ENCODE results near the gene THAP10.
"Not testable (repeated sequence)": the region's sequence is repeated elsewhere in the genome, so short reads cannot be mapped to it uniquely, and the experiment has no call there.

Gene THAP10

GRCh38 chr15:70879401-70879800 lies 12.8 kb downstream of the THAP10 start:
- no peak for DNase-seq

DNA sequence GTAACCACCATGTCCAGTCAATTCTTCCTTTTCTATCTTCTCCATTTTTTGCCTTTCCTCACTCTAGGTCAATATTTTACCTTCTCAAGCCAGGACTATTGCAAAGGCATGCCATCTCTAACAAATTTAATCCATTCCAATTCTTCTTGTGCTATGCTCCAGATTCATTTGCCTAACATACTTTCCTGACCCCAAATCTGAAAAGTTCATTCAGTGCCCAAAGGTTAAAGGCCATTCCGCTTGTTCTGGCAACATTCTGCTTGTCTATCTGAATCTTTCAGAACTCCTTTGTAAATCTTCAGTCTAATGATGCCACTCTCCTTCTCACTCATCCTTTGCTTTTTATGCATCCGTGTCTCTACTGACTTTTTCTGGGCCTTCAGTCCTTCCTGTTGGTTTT lies 15.6 kb downstream of the THAP10 start:
- DNase-seq, result no peak

- no peak for DNase-seq
Measured at GRCh38 chr15:70876011-70876410, 16.2 kb downstream of the THAP10 start.

DNA sequence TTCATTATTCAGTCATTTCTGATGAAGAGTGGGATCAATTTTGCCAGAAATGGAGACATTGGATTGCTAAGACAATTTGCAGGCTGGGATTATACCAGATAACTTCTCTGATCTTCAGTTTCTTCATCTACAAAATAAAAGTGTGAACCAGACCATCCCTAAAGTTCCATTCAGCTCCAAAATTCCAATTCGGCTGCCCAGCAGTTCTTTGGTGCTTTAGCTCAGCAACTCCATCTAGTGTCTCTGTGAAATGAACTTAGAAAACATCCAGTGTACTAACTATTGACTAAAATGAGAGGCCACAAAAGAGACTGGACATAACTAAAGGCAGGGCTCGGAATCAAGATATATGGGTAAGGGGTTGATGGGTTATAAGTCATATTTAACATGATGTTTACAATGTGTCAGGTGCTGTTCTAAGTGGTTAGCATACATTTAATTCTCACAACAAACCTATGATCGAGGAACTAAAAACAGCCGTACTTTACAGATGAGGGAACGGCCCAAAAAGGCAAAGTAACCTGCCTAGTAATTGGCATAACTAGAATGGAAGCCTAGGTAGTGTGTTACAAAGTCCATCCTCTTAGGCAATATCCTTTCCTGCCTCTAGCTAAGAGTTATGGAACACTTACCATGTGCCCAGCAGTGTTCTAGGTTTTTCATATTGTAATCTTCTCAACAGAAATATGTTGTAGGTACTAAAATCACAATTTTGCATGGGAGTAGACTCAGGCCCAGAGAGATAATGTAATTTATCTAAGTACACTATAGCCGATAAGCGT lies 17.0 kb downstream of the THAP10 start:
- DNase-seq, result peak in 5 of 56 donors; percentile 26 to 53 (median 32)

DNA sequence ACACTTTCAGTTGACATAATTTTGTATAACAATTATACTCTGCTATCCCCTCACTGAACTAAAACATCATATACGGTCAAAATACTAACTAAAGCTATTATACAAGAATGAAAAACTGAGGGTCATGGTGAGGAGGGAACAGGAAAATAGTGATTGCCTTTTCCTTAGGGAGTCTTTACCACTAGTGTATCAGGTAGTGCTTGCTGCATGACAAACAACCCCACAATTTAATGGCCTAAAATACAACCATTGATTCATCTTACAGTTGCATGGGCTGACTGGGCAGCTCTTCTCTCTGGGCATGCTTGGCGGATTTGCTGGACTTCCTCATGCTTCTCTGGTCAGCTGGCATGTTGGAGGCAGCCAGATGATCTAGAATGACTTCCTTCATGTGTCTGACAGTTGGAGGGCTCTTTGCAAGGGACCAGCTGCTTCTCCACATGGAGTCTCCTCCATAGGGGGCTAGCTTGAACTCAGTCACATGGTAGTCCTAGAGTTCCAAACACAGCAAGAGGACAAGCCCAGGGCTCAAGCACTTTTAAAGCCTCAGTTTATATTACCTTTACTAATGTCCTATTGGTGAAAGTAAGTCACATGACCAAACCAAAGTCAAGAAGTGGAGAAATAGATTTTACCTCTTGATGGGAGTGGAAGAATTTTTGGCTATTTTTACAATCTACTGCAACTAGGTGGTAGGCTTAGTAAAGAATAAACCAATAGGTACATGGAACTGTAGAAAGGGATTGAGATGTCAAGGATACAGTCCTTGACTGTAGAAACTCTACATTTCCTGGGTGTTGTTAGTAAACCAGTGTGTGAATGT lies 18.8 kb downstream of the THAP10 start:
- DNase-seq, result no peak

DNA sequence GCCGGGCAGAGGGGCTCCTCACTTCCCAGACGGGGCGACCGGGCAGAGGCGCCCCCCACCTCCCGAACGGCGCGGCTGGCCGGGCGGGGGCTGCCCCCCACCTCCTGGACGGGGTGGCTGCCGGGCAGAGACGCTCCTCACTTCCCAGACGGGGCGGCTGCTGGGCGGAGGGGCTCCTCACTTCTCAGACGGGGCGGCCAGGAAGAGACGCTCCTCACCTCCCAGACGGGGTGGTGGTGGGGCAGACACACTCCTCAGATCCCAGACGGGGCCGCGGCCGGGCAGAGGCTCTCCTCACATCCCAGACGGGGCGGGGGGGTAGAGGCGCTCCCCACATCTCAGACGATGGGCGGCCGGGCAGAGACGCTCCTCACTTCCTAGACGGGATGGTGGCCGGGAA lies 20.7 kb downstream of the THAP10 start:
- DNase-seq, result not testable (repeated sequence)

DNA sequence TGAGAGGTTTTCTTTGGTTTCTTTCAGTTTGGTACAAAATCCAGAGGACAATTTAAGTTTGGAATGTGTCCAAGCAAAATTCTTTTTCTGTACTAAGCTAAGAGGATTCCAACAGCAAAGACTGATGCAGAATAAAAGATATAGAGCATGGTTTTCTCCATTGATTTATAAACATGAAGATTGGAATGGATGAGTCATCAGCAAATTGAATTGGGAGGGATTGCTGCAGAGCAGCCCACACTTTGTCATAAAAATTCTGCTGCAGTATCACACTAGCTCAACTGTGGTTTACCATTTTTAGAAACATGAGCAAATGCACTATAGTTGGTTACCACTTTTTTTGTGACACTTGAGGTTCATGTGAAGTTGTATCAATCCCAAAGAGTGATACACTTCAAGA lies 22.2 kb downstream of the THAP10 start:
- peak in 7 of 56 donors; percentile 17 to 60 (median 30) for DNase-seq

GRCh38 chr15:70869346-70869745 lies 22.9 kb downstream of the THAP10 start:
- peak in 3 of 56 donors; percentile 18 to 42 (median 28) for DNase-seq

- DNase-seq, result peak in 8 of 56 donors; percentile 26 to 59 (median 52)
Measured at GRCh38 chr15:70867911-70868467, 24.2 kb downstream of the THAP10 start.

DNA sequence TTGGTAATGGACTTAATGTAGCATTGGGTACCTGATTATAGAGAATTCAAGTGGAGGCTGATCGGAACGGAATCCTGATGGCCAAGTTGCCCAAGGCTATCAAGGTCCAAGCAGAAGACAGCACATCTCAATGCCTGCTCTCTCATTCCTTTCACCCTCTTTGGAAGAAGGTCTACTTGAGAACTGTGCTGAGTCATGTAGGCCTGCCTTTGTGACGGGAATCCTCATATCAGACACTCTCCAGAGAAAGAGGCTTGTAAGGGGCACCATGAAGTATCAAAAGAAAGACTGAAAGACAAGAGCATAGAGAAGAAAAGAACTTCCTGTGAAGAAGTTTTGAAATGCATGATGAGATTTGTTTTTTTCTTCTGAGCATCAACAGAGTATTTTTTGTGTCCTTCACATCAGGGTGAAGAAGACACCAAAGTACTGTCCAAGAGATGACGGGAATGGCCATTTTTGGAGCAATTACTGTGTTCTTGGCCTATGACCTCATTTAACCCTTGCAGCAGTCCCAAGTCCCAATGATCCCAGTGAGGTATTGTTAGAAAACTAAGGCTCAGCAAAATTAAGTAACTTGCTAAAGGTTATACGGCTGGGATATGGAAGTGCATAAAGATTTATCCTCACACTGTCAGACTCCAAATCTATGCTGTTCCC lies 25.1 kb downstream of the THAP10 start:
- no peak for DNase-seq

- peak in 44 of 56 donors; percentile 13 to 83 (median 62) for DNase-seq
Measured at GRCh38 chr15:70863450-70864218, 28.6 kb downstream of the THAP10 start.

GRCh38 chr15:70859998-70860397 lies 32.2 kb downstream of the THAP10 start:
- no peak for DNase-seq

GRCh38 chr15:70859322-70859908 lies 32.8 kb downstream of the THAP10 start:
- DNase-seq, result no peak

- DNase-seq, result not testable (repeated sequence)
Measured at GRCh38 chr15:70858614-70859321, 33.5 kb downstream of the THAP10 start.

DNA sequence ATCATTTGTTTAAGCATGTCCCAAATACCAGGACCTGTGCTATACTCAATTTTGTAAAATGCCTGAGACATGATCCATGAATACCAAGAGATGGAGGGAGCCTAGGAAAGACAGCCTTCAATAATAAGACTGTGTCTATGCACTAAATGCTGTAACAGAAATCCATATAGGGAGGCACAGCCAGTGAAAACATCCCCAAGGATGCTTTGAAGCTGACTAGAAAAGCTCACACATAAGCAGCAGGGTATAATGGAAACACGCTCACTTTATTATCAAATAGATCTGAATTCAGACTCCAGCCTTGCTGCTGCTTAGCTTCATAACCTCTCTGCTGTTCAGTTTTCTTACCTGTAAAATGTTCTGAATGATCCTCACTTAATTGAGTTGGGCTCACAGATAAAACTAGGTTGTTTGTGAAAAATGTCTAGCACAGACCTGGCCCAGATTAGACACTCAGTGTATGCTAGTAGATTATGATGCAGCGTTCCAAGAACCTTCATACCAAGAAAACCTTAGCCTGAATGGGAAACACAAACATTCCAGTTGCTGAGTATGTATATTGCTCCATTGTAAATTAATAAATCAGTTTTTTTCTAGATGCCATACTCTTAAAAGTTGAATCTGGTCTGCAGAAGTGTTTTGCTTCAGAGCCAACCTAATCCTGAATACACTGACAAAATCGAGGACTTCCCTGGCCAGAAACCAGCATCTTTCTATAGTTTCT lies 34.5 kb downstream of the THAP10 start:
- DNase-seq, result no peak

- DNase-seq, result peak in 26 of 56 donors; percentile 19 to 78 (median 46)
Measured at GRCh38 chr15:70856884-70857561, 35.2 kb downstream of the THAP10 start.

DNA sequence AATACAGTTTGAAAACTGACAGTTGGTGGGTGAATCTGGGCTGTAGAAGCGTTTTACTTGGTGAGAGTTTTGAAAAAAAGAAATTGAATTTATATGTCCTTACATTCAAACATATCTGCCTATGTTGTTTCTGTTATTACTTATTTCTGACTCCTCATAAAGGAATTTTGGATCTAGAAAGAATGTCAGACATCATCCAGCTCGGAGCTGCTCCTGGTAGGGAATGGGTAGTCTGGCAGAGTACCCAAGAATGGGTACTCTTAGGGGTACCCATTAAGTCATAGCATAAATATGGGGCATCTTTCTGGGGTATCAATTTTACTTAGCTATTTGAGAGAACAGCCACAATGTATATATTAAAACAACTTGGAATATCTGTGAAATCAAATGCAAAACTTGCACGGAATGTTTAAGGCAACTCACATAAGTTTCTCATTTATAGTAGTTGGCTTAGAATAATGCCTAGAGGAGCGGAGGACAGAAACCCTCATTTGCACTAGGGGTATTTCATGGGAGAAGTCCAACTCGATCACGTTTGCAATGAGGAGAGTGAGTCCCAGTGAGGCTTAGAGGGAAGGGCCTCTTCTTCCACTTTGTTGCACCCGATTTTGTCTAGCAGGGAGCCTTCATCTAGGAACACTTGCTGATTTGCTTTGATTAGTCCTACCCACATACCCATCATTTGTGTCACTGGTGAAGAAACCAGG lies 35.9 kb downstream of the THAP10 start:
- no peak for DNase-seq

DNA sequence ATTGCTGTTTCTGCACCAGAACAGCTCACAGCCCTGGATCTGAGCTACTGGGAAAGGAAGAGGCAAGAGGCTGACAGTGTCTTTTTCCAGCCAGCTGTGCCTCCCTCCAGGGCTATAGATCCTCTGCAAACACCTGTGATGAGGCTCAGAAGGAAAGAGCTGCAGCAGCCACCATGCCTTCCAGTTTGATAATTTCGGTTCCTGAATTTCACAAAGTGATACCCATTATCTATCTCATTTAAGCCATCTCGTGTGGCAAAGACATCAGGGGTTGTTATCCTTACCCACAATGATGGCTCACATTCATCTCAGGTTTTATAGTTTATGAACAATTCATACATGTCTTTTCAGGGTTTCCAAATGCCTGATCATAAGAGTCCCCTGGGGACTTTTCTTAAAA lies 36.5 kb downstream of the THAP10 start:
- DNase-seq, result no peak

All from nucleus accumbens (tissue), 56 donors.